ENCODE measurements around the gene SKAP1. TPM values are rescaled to one million over a fixed set of nuclear protein-coding genes. Genes with fewer than 3 reads are reported as not detected.
"Not testable (repeated sequence)": the region's sequence is repeated elsewhere in the genome, so short reads cannot be mapped to it uniquely, and the experiment has no call there.

The SKAP1 gene
- total and polyA plus RNA-seq, 8 donors, result 1.2 to 3.0 (median 1.8) TPM

DNA sequence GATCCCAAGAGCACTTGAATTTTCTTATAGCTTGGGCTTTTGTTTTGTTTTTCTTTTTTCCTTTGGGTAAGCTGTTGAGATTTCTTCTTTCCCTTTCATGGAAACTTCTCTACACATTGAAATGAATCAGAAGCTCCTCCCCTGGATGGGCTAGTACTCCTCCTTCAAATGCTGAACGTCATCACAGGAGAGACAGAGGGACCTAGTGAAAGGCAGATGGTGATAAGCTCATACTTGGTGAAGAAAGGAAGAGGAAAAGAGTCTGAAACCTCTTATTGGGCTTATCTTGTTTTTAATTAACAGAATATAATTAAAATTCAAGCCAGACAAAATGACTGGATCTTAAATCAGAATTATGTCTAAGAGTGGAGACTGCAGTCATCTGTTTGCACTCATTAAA lies 175.1 kb downstream of the SKAP1 start:
- ATAC-seq (no peak), DNase-seq (no peak)
- Histone ChIP-seq H3K27ac (no peak overlapping the region), H3K4me3 (no peak overlapping the region), H3K4me1 (no peaks in the 10 kb centered on the region), H3K36me3 (no peaks in the 10 kb centered on the region), H3K27me3 (peaks cover 10 to 19% of the 10 kb centered on the region in 2 donors), H3K9me3 (no peaks in the 10 kb centered on the region)
- intact Hi-C loops (cut with DNase I), result no loop called here
- TF ChIP-seq, protein P1, sequence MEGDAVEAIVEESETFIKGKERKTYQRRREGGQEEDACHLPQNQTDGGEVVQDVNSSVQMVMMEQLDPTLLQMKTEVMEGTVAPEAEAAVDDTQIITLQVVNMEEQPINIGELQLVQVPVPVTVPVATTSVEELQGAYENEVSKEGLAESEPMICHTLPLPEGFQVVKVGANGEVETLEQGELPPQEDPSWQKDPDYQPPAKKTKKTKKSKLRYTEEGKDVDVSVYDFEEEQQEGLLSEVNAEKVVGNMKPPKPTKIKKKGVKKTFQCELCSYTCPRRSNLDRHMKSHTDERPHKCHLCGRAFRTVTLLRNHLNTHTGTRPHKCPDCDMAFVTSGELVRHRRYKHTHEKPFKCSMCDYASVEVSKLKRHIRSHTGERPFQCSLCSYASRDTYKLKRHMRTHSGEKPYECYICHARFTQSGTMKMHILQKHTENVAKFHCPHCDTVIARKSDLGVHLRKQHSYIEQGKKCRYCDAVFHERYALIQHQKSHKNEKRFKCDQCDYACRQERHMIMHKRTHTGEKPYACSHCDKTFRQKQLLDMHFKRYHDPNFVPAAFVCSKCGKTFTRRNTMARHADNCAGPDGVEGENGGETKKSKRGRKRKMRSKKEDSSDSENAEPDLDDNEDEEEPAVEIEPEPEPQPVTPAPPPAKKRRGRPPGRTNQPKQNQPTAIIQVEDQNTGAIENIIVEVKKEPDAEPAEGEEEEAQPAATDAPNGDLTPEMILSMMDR (IDR thresholded peaks at IDR 0.05), result no peak

DNA sequence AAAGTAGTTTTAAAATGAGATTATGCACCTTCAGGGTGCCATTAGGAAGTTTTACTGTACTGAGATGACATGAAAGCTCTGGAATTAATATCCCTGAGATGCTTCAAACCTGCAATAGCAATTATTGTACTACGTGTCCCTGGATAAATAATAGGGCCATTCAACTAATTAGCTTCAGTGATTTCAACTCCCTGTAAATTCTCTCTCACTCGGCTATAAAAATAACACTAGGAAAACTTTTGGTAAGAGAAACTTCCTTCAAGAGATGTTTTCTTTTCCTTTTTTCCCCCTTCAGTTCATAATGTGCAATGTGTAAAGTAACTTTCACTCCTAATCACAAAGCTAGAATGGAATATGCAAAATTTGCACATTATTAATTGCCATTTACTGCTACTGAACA lies 176.0 kb downstream of the SKAP1 start:
- H3K4me1 ChIP-seq, result no peaks in the 10 kb centered on the region
- ATAC-seq (no peak), DNase-seq (no peak)
- H3K27ac ChIP-seq, result no peak overlapping the region
- intact Hi-C loops (cut with DNase I), result no loop called here
- no peaks in the 10 kb centered on the region for H3K36me3 ChIP-seq
- peaks cover 10 to 19% of the 10 kb centered on the region in 2 donors for H3K27me3 ChIP-seq
- no peak overlapping the region for H3K4me3 ChIP-seq
- H3K9me3 ChIP-seq, result no peaks in the 10 kb centered on the region
- TF ChIP-seq, protein P1 (IDR thresholded peaks at IDR 0.05), result no peak

DNA sequence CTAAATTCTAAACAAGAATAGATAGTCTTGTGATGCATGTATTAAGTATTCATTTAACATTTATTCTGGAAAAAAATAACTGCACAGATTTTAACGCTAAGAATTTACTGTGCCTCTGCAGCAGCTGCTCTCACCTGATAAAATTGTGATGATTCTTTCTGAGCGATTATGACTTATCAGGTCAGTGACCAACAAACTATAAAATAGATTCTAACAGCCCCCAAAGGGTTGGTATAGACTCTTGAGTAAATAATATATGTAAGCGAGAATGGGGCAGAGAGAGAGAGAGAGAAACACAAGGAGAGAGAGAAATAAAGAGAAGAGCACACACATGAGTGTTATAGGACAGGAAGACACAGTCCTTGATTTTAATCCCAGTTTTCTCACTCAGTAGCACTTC lies 178.1 kb downstream of the SKAP1 start:
- TF ChIP-seq, protein P1 (IDR thresholded peaks at IDR 0.05), result no peak
- no peaks in the 10 kb centered on the region for H3K4me1 ChIP-seq
- DNase-seq (no peak), ATAC-seq (no peak)
- H3K27ac ChIP-seq, result no peak overlapping the region
- no peak overlapping the region for H3K4me3 ChIP-seq
- no peaks in the 10 kb centered on the region for H3K36me3 ChIP-seq
- H3K9me3 ChIP-seq, result no peaks in the 10 kb centered on the region
- intact Hi-C loops (cut with DNase I), result no loop called here
- H3K27me3 ChIP-seq, result peaks cover 10 to 19% of the 10 kb centered on the region in 2 donors

DNA sequence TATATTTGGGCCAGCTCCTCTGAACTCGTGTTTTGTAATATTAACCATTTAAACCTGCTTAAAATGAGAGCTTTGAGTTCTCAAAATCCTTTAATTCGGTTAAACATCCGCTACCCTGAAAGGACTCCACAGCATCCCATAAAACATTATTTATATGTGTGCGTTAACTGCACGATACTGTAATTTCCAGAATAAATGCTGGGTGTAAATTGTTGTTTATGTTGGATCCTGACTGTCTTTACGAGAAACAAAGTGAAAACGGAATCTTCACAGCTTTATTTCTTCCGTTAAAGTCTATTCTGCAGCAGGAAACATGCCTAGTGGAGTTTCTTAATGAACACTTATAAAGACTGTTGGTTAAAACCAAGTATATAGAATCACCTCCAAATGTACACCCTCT lies 179.1 kb downstream of the SKAP1 start:
- no peak overlapping the region for H3K4me3 ChIP-seq
- no peaks in the 10 kb centered on the region for H3K4me1 ChIP-seq
- H3K27me3 ChIP-seq, result peaks cover 12 to 14% of the 10 kb centered on the region in 2 donors
- H3K27ac ChIP-seq, result no peak overlapping the region
- no peaks in the 10 kb centered on the region for H3K9me3 ChIP-seq
- TF ChIP-seq, protein P1 (IDR thresholded peaks at IDR 0.05), result no peak
- DNase-seq, result no peak
- no peaks in the 10 kb centered on the region for H3K36me3 ChIP-seq
- ATAC-seq, result no peak
- intact Hi-C loops (cut with DNase I), result no loop called here

DNA sequence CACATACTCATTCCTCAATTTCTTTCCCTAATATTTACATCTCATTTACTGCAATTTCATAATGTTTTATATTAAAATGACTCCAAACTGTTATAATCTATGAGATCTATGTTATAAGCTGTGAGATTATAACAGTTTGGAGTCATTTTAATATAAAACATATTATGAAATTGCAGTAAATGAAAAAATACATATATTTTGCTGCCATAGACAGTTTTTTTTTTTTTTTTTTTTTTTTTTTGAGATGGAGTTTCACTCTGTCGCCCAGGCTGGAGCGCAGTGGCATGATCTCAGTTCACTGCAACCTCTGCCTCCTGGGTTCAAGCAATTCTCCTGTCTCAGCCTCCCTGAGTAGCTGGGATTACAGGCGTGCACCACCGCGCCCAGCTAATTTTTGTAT lies 180.0 kb downstream of the SKAP1 start:
- DNase-seq; intact Hi-C loops (cut with DNase I); ATAC-seq; H3K4me1 ChIP-seq; H3K4me3 ChIP-seq; H3K27ac ChIP-seq; H3K36me3 ChIP-seq; H3K9me3 ChIP-seq: not testable (repeated sequence)
- peaks cover 6 to 13% of the 10 kb centered on the region in 2 donors for H3K27me3 ChIP-seq

DNA sequence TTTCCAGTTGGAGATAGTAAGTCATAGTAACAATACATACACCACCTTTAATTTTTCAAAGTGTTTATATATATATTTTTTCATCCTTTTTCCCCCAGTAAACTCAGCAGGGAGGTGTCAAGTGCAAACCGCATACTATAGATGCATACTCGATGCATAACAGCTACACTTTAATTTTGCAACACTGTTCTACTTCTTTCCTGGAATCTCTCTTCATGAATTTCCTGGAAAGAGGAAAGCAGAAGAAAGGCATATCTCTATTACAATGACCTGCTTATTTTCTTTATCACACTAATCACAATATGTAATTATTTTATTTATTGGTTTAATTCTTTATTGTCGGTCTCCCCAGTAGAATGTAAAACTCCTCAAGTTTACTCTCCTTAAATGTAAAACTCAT lies 182.4 kb downstream of the SKAP1 start:
- H3K4me1 ChIP-seq, result peaks cover 0 to 7% of the 10 kb centered on the region in 2 donors
- no peak for ATAC-seq
- H3K27me3 ChIP-seq, result peaks cover 0 to 7% of the 10 kb centered on the region in 2 donors
- H3K36me3 ChIP-seq, result no peaks in the 10 kb centered on the region
- H3K9me3 ChIP-seq, result no peaks in the 10 kb centered on the region
- no peak overlapping the region for H3K4me3 ChIP-seq
- H3K27ac ChIP-seq, result no peak overlapping the region
- intact Hi-C loops (cut with DNase I), result no loop called here
- DNase-seq, result no peak
- TF ChIP-seq, protein P1 (IDR thresholded peaks at IDR 0.05), result no peak
